ENCODE data around the gene DYNLRB2.

DYNLRB2 gene

GRCh38 chr16:80547145-80547544, 6.4 kb downstream of the DYNLRB2 start:
- no peak for DNase-seq (ENCODE audit: low read depth in 2 of 2, low spot score in 1 of 2)

- DNase-seq (ENCODE audit: low read depth in 2 of 2, low spot score in 1 of 2): no peak
These were observed 11.5 kb downstream of the DYNLRB2 start for GRCh38 chr16:80552277-80552676.

- no peak for DNase-seq (ENCODE audit: low read depth in 2 of 2, low spot score in 1 of 2)
These were observed 13.2 kb downstream of the DYNLRB2 start for GRCh38 chr16:80554033-80554432.

- DNase-seq (ENCODE audit: low read depth in 2 of 2, low spot score in 1 of 2): no peak
These were observed 15.7 kb downstream of the DYNLRB2 start for GRCh38 chr16:80556481-80556880.

- no peak for DNase-seq (ENCODE audit: low read depth in 2 of 2, low spot score in 1 of 2)
These were observed 16.2 kb downstream of the DYNLRB2 start for GRCh38 chr16:80557037-80557436.

GRCh38 chr16:80559369-80559768, 18.6 kb downstream of the DYNLRB2 start:
- DNase-seq (ENCODE audit: low read depth in 2 of 2, low spot score in 1 of 2): no peak

GRCh38 chr16:80563066-80563465, 22.3 kb downstream of the DYNLRB2 start:
- DNase-seq (ENCODE audit: low read depth in 2 of 2, low spot score in 1 of 2): no peak

- no peak for DNase-seq (ENCODE audit: low read depth in 2 of 2, low spot score in 1 of 2)
These were observed 23.6 kb downstream of the DYNLRB2 start for GRCh38 chr16:80564394-80564793.

- DNase-seq (ENCODE audit: low read depth in 2 of 2, low spot score in 1 of 2): peak; percentile 9 to 23
These were observed 28.8 kb downstream of the DYNLRB2 start for GRCh38 chr16:80569440-80570105.

GRCh38 chr16:80570106-80570478, 29.3 kb downstream of the DYNLRB2 start:
- DNase-seq (ENCODE audit: low read depth in 2 of 2, low spot score in 1 of 2): no peak

- no peak for DNase-seq (ENCODE audit: low read depth in 2 of 2, low spot score in 1 of 2)
These were observed 32.9 kb downstream of the DYNLRB2 start for GRCh38 chr16:80573700-80574120.

- DNase-seq (ENCODE audit: low read depth in 2 of 2, low spot score in 1 of 2): no peak
These were observed 35.6 kb downstream of the DYNLRB2 start for GRCh38 chr16:80576343-80576912.

- DNase-seq (ENCODE audit: low read depth in 2 of 2, low spot score in 1 of 2): no peak
These were observed 36.9 kb downstream of the DYNLRB2 start for GRCh38 chr16:80577485-80578280.

GRCh38 chr16:80580109-80580832, 39.5 kb downstream of the DYNLRB2 start:
- peak in 1 of 2 donors; percentile 21 for DNase-seq (ENCODE audit: low read depth in 2 of 2, low spot score in 1 of 2)

GRCh38 chr16:80583466-80583865, 42.7 kb downstream of the DYNLRB2 start:
- DNase-seq (ENCODE audit: low read depth in 2 of 2, low spot score in 1 of 2): no peak

GRCh38 chr16:80585764-80586163, 45.0 kb downstream of the DYNLRB2 start:
- no peak for DNase-seq (ENCODE audit: low read depth in 2 of 2, low spot score in 1 of 2)

- DNase-seq (ENCODE audit: low read depth in 2 of 2, low spot score in 1 of 2): no peak
These were observed 45.7 kb downstream of the DYNLRB2 start for GRCh38 chr16:80586476-80586875.

- DNase-seq (ENCODE audit: low read depth in 2 of 2, low spot score in 1 of 2): no peak
These were observed 46.3 kb downstream of the DYNLRB2 start for GRCh38 chr16:80587071-80587470.

- DNase-seq (ENCODE audit: low read depth in 2 of 2, low spot score in 1 of 2): no peak
These were observed 50.5 kb downstream of the DYNLRB2 start for GRCh38 chr16:80591071-80591915.

- no peak for DNase-seq (ENCODE audit: low read depth in 2 of 2, low spot score in 1 of 2)
These were observed 51.5 kb downstream of the DYNLRB2 start for GRCh38 chr16:80592273-80592672.

GRCh38 chr16:80594756-80595155, 54.0 kb downstream of the DYNLRB2 start:
- DNase-seq (ENCODE audit: low read depth in 2 of 2, low spot score in 1 of 2): no peak
